HepG2 (cell line): Measurements from ENCODE around the gene NRDC. TPM values are rescaled to one million over a fixed set of nuclear protein-coding genes. Genes with fewer than 3 reads are reported as not detected.

Experiments
- ATAC-seq: fragments of 200-7000 bp; cut with Tn5 transposase; 3 replicates; pipeline ENCODE4 v1.9.1; 2020; ENCODE audit warnings: mild to moderate bottlenecking, moderate library complexity
- BruUV-seq: library from RNA; stranded (reverse); fragments of 400-500 nt; replicated peaks from 2 replicates; lab custom pipeline; 2021; lab: Mats Ljungman, UMichigan
- CTCF ChIA-PET: fragments of 300-600 bp; formaldehyde crosslinking; extraction: SDS; loops from one replicate; lab custom pipeline; 2021; ENCODE audit warnings: low total read pairs, inconsistent platforms, low intra/inter-chr PET ratio; lab: Yijun Ruan, JAX
- POLR2A ChIA-PET: fragments of 350-600 bp; sonication (Branson Sonifier 250); formaldehyde crosslinking; loops from one replicate; lab custom pipeline; 2020; ENCODE audit warnings: antibody characterized with exemption, inconsistent platforms; lab: Yijun Ruan, JAX
- DNase-seq: peaks from one replicate; pipeline ENCODE4 v3.0.0-alpha.2; 2015; ENCODE audit warnings: low spot score
- FAIRE-seq: peaks from 3 replicates; lab custom pipeline; 2011; peaks lifted over from hg19 to GRCh38; lab: Jason Lieb, UNC
- H2AFZ ChIP-seq: one replicate; pipeline ENCODE4 v1.6.1; 2011; ENCODE audit warnings: low read length, inconsistent platforms
- H3K27ac ChIP-seq: fragments of 300-600 bp; 3 replicates; pipeline ENCODE4 v1.8.0; 2011; ENCODE audit warnings: mixed run types, mild to moderate bottlenecking, mixed read lengths, low read length, inconsistent platforms; ENCODE audit not compliant: insufficient read depth; ENCODE audit errors: extremely low read length
- H3K27me3 ChIP-seq, 2 experiments: fragments of 200-600 bp in 1 of 2; 2 replicates in 1 of 2; 3 replicates in 1 of 2; pipeline versions ENCODE4 v1.6.0 to v1.8.0; 2011; ENCODE audit warnings: low read length in 2 of 2, mild to moderate bottlenecking in 2 of 2, moderate library complexity in 2 of 2, inconsistent platforms in 1 of 2; ENCODE audit not compliant: insufficient read depth in 2 of 2, control insufficient read depth in 1 of 2
- H3K36me3 ChIP-seq, 2 experiments: fragments of 200-600 bp in 1 of 2; replicated peaks in 1 of 2; 2 replicates in 1 of 2; 3 replicates in 1 of 2; pipeline versions ENCODE4 v1.5.1 to v1.8.0; 2011; ENCODE audit warnings: low read length in 2 of 2, inconsistent platforms in 1 of 2; ENCODE audit not compliant: insufficient read depth in 2 of 2, control insufficient read depth in 1 of 2
- H3K4me1 ChIP-seq: 2 replicates; pipeline ENCODE4 v1.5.1; 2012; ENCODE audit warnings: low read length, inconsistent platforms; ENCODE audit not compliant: insufficient read depth
- H3K4me2 ChIP-seq: 2 replicates; pipeline ENCODE4 v1.6.0; 2011; ENCODE audit warnings: low read depth, low read length, inconsistent platforms
- H3K4me3 ChIP-seq, 3 experiments: fragments of 200-600 bp in 1 of 3; sonication (generic), shearing (Covaris generic) in 1 of 3; replicated peaks in 1 of 3; 2 replicates each; pipeline ENCODE4 v1.5.1; 2011 to 2016; ENCODE audit warnings: low read length in 3 of 3, inconsistent platforms in 2 of 3, low read depth in 2 of 3, mild to moderate bottlenecking in 2 of 3, control low read depth in 1 of 3, mixed read lengths in 1 of 3; ENCODE audit not compliant: insufficient read depth in 1 of 3
- H3K79me2 ChIP-seq: one replicate; pipeline ENCODE4 v1.6.1; 2011; ENCODE audit warnings: low read length, inconsistent platforms; ENCODE audit not compliant: insufficient read depth
- H3K9ac ChIP-seq: 2 replicates; pipeline ENCODE4 v1.6.0; 2011; ENCODE audit warnings: mild to moderate bottlenecking, low read depth, low read length, inconsistent platforms; ENCODE audit not compliant: insufficient read depth
- H3K9me3 ChIP-seq: 2 replicates; pipeline ENCODE4 v1.5.1; 2012; ENCODE audit warnings: mild to moderate bottlenecking, low read length
- H4K20me1 ChIP-seq: 2 replicates; pipeline ENCODE4 v1.6.0; 2011; ENCODE audit warnings: inconsistent platforms, mild to moderate bottlenecking, low read length, moderate library complexity; ENCODE audit not compliant: insufficient read depth
- MXD4 ChIP-seq: IDR thresholded peaks from 2 replicates; pipeline ENCODE4 v1.6.1; 2016; ENCODE audit warnings: mild to moderate bottlenecking, missing biosample characterization, missing genetic modification reagents
- POLR2G ChIP-seq: fragments of 200-400 bp; formaldehyde crosslinking; IDR thresholded peaks from 2 replicates; pipeline ENCODE4 v1.6.1; 2018; ENCODE audit warnings: mild to moderate bottlenecking, low read depth, low read length, moderate library complexity
- SIX1 ChIP-seq: sonication (generic); formaldehyde crosslinking; IDR thresholded peaks from 2 replicates; pipeline ENCODE4 v1.4.0; 2020; ENCODE audit warnings: missing genetic modification reagents, borderline replicate concordance
- SOX13 ChIP-seq, 3 experiments: fragments of 450-650 bp in 1 of 3; sonication (generic) in 1 of 3; formaldehyde crosslinking in 1 of 3; IDR thresholded peaks in 2 of 3; conservative IDR thresholded peaks in 1 of 3; 2 replicates each; pipeline versions ENCODE4 v1.5.0 to v1.6.1; 2016 to 2020; ENCODE audit warnings: antibody characterized with exemption in 1 of 3, mild to moderate bottlenecking in 1 of 3, missing compliant biosample characterization in 1 of 3, missing genetic modification reagents in 1 of 3, moderate library complexity in 1 of 3
- ZFP90 ChIP-seq: sonication (generic); formaldehyde crosslinking; IDR thresholded peaks from 2 replicates; pipeline ENCODE4 v1.8.0; 2022; ENCODE audit warnings: missing genetic modification reagents, mild to moderate bottlenecking, inconsistent platforms, borderline replicate concordance
- ZNF121 ChIP-seq: sonication (generic); formaldehyde crosslinking; IDR thresholded peaks from 2 replicates; pipeline ENCODE4 v1.5.0; 2020; ENCODE audit warnings: mild to moderate bottlenecking, missing genetic modification reagents
- ZNF343 ChIP-seq: sonication (generic); formaldehyde crosslinking; IDR thresholded peaks from 2 replicates; pipeline ENCODE4 v1.4.0; 2020; ENCODE audit warnings: mild to moderate bottlenecking, missing genetic modification reagents
- ZNF598 ChIP-seq: sonication (generic); formaldehyde crosslinking; IDR thresholded peaks from 2 replicates; pipeline ENCODE4 v1.5.1; 2020; ENCODE audit warnings: mild to moderate bottlenecking, missing genetic modification reagents, borderline replicate concordance
- ZSCAN30 ChIP-seq: sonication (generic); formaldehyde crosslinking; IDR thresholded peaks from 2 replicates; pipeline ENCODE4 v1.5.0; 2020; ENCODE audit warnings: mild to moderate bottlenecking, missing genetic modification reagents
- WGBS: methylation state at CpG from one replicate; pipeline ENCODE4 v1.1.6; 2017; ENCODE audit warnings: low lambda C conversion rate; 5-methylcytosine and 5-hydroxymethylcytosine counted together
- in situ Hi-C: cut with HindIII; loops from 2 replicates; pipeline ENCODE4 v1.10.0; 2017; ENCODE audit warnings: low pct_unique_long_range_greater_than_20kb; ENCODE audit not compliant: extremely low pct_ligation_motif_present
- intact Hi-C: fragments of 100-400 bp; cut with micrococcal nuclease; formaldehyde crosslinking; loops from one replicate; pipeline ENCODE4 v1.10.0; 2022; ENCODE audit not compliant: unreplicated experiment
- polyA plus RNA-seq, 8 experiments: library from polyadenylated mRNA; depleted of rRNA in 3 of 8; stranded (reverse) in 7 of 8; unstranded in 1 of 8; fragments of >200 nt; fragmentation: Illumina TruSeq in 4 of 8; extraction: Trizol in 4 of 8; gene quantifications; 2 replicates each; pipeline versions ENCODE4 v1.2.1 to v1.2.3, GENCODE V29; 2011 to 2016; ENCODE audit warnings: low read depth in 4 of 8, missing spikeins in 1 of 8, mixed read lengths in 1 of 8; ENCODE audit not compliant: insufficient read depth in 1 of 8
- total RNA-seq, 5 experiments: library from RNA; depleted of rRNA; stranded (reverse); fragments of >200 nt; fragmentation: Illumina TruSeq; extraction: Trizol; gene quantifications; 2 replicates each; pipeline ENCODE4 v1.2.3, GENCODE V29; 2016; ENCODE audit warnings: low read depth in 1 of 5
- TF ChIP-seq, protein P1 (sequence below): sonication (generic); formaldehyde crosslinking; IDR thresholded peaks from 2 replicates; pipeline ENCODE4 v1.4.0; 2020; ENCODE audit warnings: missing genetic modification reagents
- TF ChIP-seq, protein P2 (sequence below): IDR thresholded peaks from 2 replicates; pipeline ENCODE4 v1.4.0; 2020; ENCODE audit warnings: mild to moderate bottlenecking, missing genetic modification reagents

The NRDC gene
- total and polyA plus RNA-seq, 2 of the 13 experiments (the other 11 are each of a cell fraction or from before 2014, with no cell fraction given) = 57.6 to 64.9 TPM

GRCh38 chr1:51850420-51851223, 27.9 kb downstream of the NRDC start:
- intact Hi-C loops = no loop called here
- Histone ChIP-seq H4K20me1 (no peaks in the 10 kb centered on the region), H3K4me3 (no peak overlapping the region), H3K27ac (no peak overlapping the region), H2AFZ (no peak overlapping the region), H3K27me3 (no peaks in the 10 kb centered on the region), H3K36me3 (peaks cover 1 to 10% of the 10 kb centered on the region in 2 experiments; a peak in 1 of 5 replicates), H3K9ac (no peak overlapping the region), H3K79me2 (no peaks in the 10 kb centered on the region), H3K9me3 (no peaks in the 10 kb centered on the region), H3K4me1 (no peaks in the 10 kb centered on the region), H3K4me2 (no peak overlapping the region)
- no peak for FAIRE-seq
- in situ Hi-C loops = no loop called here
- POLR2A ChIA-PET = no interaction called here
- BruUV-seq = no TSS peak
- CTCF ChIA-PET = no interaction called here
- no peak for TF ChIP-seq ZFP90
- TF ChIP-seq SIX1 = no peak
- 0 out of 2 replicates have a peak, but pooled peaks have one; percentile 16 for TF ChIP-seq POLR2G
- TF ChIP-seq SOX13 (IDR thresholded peaks at IDR 0.05) = no peak
- no peak for TF ChIP-seq SOX13 (CRISPR knock-in tag; conservative IDR thresholded peaks at IDR 0.05 in 1 of 2, IDR thresholded peaks at IDR 0.05 in 1 of 2)
- 83% methylated on average over 7 of the region's 8 CpGs for WGBS
- no peak for DNase-seq
- no peak for ATAC-seq

DNA sequence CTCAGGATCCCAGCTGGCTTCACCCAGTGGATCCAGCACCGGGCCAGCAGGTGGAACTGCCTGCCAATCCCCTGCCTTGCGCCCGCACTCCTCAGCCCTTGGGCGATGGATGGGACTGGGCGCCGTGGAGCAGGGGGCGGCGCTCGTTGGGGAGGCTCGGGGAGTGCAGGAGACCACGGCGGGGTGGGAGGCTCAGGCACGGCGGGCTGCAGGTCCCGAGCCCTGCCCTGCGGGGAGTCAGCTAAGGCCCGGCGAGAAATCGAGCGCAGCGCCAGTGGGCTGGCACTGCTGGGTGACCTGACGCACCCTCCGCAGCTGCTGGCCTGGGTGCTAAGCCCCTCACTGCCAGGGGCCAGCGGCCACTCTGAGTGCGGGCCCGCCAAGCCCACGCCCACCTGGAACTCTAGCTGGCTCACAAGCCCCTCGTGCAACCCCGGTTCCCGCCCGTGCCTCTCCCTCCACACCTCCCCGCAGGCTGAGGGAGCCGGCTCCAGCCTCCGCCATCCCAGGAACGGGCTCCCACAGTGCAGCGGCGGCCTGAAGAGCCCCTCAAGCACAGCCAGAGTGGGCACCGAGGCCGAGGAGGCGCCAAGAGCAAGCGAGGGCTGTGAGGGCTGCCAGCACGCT, 31.1 kb downstream of the NRDC start:
- no peak overlapping the region for H3K9ac ChIP-seq
- POLR2A ChIA-PET = no interaction called here
- 99% methylated on average over 19 of the region's 42 CpGs for WGBS
- TF ChIP-seq, protein P1, sequence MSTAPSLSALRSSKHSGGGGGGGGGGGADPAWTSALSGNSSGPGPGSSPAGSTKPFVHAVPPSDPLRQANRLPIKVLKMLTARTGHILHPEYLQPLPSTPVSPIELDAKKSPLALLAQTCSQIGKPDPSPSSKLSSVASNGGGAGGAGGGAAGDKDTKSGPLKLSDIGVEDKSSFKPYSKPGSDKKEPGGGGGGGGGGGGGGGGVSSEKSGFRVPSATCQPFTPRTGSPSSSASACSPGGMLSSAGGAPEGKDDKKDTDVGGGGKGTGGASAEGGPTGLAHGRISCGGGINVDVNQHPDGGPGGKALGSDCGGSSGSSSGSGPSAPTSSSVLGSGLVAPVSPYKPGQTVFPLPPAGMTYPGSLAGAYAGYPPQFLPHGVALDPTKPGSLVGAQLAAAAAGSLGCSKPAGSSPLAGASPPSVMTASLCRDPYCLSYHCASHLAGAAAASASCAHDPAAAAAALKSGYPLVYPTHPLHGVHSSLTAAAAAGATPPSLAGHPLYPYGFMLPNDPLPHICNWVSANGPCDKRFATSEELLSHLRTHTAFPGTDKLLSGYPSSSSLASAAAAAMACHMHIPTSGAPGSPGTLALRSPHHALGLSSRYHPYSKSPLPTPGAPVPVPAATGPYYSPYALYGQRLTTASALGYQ = no peak
- TF ChIP-seq ZSCAN30 (CRISPR knock-in tag) = no peak
- TF ChIP-seq ZNF121 = no peak
- TF ChIP-seq MXD4 (CRISPR knock-in tag) = no peak
- TF ChIP-seq, protein P2, sequence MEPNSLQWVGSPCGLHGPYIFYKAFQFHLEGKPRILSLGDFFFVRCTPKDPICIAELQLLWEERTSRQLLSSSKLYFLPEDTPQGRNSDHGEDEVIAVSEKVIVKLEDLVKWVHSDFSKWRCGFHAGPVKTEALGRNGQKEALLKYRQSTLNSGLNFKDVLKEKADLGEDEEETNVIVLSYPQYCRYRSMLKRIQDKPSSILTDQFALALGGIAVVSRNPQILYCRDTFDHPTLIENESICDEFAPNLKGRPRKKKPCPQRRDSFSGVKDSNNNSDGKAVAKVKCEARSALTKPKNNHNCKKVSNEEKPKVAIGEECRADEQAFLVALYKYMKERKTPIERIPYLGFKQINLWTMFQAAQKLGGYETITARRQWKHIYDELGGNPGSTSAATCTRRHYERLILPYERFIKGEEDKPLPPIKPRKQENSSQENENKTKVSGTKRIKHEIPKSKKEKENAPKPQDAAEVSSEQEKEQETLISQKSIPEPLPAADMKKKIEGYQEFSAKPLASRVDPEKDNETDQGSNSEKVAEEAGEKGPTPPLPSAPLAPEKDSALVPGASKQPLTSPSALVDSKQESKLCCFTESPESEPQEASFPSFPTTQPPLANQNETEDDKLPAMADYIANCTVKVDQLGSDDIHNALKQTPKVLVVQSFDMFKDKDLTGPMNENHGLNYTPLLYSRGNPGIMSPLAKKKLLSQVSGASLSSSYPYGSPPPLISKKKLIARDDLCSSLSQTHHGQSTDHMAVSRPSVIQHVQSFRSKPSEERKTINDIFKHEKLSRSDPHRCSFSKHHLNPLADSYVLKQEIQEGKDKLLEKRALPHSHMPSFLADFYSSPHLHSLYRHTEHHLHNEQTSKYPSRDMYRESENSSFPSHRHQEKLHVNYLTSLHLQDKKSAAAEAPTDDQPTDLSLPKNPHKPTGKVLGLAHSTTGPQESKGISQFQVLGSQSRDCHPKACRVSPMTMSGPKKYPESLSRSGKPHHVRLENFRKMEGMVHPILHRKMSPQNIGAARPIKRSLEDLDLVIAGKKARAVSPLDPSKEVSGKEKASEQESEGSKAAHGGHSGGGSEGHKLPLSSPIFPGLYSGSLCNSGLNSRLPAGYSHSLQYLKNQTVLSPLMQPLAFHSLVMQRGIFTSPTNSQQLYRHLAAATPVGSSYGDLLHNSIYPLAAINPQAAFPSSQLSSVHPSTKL = no peak
- no peak for TF ChIP-seq ZNF598 (CRISPR knock-in tag)
- TF ChIP-seq ZNF343 (CRISPR knock-in tag) = no peak

More for the DNA sequence above, 31.1 kb downstream of the NRDC start:
- no peak overlapping the region for H3K27ac ChIP-seq
- no peak overlapping the region for H3K4me2 ChIP-seq
- H3K4me3 ChIP-seq = no peak overlapping the region
- peaks cover 12% of the 10 kb centered on the region for H3K4me1 ChIP-seq
- no peak for DNase-seq
- intact Hi-C loops (no loop called here), in situ Hi-C loops (no loop called here)
- H3K27me3 ChIP-seq = no peaks in the 10 kb centered on the region
- no peak for FAIRE-seq
- H2AFZ ChIP-seq = no peak overlapping the region
- H4K20me1 ChIP-seq = no peaks in the 10 kb centered on the region
- ATAC-seq = no peak
- no peaks in the 10 kb centered on the region for H3K9me3 ChIP-seq
- BruUV-seq = no TSS peak
- H3K79me2 ChIP-seq = no peaks in the 10 kb centered on the region
- 0 out of 5 replicates have a peak, but pooled peaks cover 0 to 1% of the 10 kb centered on the region in 2 experiments for H3K36me3 ChIP-seq
- CTCF ChIA-PET = no interaction called here
